ENCODE measurements around the gene REC8.

DNA sequence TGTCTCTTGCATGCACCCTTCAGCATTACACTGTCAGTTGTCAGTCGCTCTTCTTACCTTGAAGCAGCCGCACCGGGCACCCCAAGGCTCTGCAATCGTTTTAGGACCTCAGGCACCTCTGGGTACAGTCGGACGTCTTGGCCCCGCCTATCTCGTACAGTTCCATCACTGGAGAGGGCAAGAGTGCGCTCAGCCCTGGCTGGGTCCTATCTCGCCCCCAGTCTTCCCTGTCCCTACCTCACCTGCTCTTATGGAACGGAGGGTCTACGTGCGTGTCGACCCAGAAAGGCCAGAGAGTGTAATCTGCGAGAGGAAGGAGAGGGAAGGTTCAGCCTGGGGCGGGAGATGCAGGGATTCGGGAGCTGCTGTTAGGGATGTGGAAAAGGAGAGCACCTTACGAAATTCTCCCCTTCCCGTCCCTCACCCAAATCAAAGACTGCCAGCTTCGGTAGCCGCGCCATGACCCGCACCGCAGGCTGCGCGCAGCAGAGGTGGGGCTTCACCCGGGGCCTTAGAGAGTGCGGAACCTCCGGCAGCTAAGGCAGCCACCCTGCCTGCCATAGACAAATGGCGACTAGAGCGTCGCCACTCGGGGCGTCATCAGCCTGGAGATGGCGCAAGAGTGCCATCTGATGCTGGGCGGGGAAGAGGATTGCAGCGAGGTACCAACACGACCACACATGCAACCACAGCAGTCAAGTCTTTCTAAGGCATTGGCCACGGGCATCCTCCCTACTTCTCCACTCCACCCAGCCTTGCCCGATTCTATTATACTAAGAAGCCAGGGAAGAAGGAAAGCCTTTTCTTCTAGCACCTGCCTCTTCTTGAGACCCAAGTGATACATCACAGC lies 43.8 kb downstream of the REC8 start, which contains the start of gene MDP1:
- TF ChIP-seq POLR2A (IDR thresholded peaks at IDR 0.05; ENCODE audit: low read length) = peak; percentile 94
- no peak for TF ChIP-seq GATA1 (IDR thresholded peaks at IDR 0.05; ENCODE audit: low read depth, low read length)

Measured in erythroblast (primary cell).